Posterior vena cava (tissue), 2 donors: ENCODE data around the gene HMBS. TPM values are rescaled to one million over a fixed set of nuclear protein-coding genes. Genes with fewer than 3 reads are reported as not detected.

Source experiments
- DNase-seq: peaks from one replicate; pipeline ENCODE4 v3.0.0-alpha.2; 2020; ENCODE audit warnings: low spot score
- intact Hi-C, 2 donors: fragments of 100-400 bp; cut with DNase I; formaldehyde crosslinking; loops; one replicate each; pipeline versions ENCODE4 v1.14.1 to v1.14.2; 2022 to 2023
- total RNA-seq, 2 donors: library from RNA; stranded (reverse); fragmentation: NEBNext Ultra II Directional; extraction: Animal tissue kit (Norgen Biotek cat#: 25700); gene quantifications; one replicate each; pipeline ENCODE4 v1.2.1, GENCODE V29; 2021
- donor health status: DM: yes; HTN: yes; CAD: no.
- donor health status: DM: yes; HTN: yes; CAD: no.

HMBS gene
- total RNA-seq, 2 donors from 2014 or later, result 16.8 to 21.1 TPM

DNA sequence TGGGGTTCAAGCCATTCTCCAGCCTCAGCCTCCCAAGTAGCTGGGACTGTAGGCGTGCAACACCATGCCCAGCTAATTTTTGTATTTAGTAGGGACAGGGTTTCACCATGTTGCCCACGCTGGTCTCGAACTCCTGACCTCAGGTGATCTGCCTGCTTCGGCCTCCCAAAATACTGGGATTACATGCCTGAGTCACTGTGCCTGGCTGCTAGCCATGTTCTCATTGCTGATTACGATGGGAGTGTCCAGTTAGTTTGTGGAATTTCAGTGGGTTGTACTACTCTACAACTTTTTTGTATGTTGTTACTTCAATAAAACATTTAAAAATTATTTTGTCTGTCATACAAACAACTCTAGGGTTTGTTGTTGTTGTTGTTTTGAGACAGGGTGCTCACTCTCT, 21.9 kb upstream of the HMBS start:
- intact Hi-C loops, result loop anchor here in 1 of 2 donors (5.0 kb wide), 1 partner anchor 40 kb away; no protein-coding TSS in a partner anchor
- no peak for DNase-seq

DNA sequence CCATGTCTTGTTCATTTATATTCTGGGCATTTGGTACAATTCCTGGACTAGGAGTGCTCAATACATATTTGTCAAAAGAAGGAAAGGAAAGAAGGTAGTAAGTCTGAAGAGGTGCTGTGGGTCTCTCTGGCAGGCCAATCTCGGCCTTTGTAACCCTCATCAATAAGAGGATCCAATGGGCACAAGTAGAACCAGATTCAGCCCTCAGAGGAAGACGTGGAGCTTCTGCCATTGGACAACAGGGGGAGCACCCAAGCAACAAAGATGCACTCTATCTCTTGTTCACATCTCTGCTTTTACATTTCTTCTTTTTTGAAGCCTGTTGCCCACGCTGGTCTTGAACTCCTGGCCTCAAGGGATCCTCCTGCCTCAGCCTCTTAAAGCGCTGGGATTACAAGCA, 19.3 kb upstream of the HMBS start:
- intact Hi-C loops, result no loop called here
- DNase-seq, result no peak

DNA sequence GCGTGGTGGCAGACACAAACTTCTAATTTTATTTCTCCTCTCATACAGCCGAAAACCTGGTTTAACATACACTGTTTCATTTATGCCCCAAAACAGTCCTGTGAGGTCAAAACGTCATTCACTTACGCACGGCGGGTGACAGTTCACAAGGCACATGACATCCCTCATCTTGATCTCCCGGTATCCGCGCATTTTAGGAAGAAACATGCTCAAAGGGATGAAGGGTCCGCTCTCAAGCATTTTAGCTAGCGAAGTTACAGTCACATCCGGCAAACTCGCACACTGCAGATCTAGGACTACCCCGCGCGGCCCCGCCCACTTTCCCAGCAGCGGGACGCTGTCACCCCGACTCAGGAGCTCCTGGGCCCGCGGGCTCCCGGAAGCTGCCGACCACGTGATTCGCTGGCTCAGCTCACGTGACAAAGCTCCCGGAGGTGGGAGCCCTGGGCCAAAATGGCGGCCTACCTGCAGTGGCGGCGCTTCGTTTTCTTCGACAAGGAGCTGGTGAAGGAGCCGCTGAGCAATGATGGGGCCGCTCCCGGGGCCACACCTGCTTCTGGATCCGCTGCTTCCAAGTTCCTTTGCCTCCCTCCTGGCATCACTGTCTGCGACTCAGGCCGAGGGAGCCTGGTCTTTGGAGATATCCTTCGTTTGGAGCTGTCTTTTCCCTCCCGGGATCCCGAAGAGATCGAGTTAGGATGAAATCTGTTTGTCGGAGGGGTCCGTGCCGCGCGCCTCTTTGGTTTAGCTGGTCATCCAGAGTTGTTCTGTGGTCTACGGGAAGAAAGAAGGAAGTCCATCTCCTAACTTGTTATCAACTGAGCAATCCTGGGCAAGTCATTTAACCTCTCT, 17.1 kb upstream of the HMBS start, which contains the start of gene VPS11:
TSS of gene VPS11 (plus strand) at position 448 of the 852 bp plus-strand sequence. CDS start at position 454, 6 bp downstream.
- intact Hi-C loops, result no loop called here
- peak; percentile 99 for DNase-seq

DNA sequence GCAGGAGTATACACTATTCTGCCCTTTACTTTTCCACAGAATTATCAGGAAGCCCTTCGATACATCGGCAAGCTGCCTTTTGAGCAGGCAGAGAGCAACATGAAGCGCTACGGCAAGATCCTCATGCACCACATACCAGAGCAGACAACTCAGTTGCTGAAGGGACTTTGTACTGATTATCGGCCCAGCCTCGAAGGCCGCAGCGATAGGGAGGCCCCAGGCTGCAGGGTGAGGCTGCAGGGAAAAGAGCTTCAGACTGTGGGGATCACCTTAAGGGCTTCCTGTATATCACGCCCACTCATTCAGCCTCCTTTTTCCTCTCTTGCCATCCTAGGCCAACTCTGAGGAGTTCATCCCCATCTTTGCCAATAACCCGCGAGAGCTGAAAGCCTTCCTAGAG, 6.8 kb upstream of the HMBS start:
- peak; percentile 58 for DNase-seq
- intact Hi-C loops, result no loop called here

DNA sequence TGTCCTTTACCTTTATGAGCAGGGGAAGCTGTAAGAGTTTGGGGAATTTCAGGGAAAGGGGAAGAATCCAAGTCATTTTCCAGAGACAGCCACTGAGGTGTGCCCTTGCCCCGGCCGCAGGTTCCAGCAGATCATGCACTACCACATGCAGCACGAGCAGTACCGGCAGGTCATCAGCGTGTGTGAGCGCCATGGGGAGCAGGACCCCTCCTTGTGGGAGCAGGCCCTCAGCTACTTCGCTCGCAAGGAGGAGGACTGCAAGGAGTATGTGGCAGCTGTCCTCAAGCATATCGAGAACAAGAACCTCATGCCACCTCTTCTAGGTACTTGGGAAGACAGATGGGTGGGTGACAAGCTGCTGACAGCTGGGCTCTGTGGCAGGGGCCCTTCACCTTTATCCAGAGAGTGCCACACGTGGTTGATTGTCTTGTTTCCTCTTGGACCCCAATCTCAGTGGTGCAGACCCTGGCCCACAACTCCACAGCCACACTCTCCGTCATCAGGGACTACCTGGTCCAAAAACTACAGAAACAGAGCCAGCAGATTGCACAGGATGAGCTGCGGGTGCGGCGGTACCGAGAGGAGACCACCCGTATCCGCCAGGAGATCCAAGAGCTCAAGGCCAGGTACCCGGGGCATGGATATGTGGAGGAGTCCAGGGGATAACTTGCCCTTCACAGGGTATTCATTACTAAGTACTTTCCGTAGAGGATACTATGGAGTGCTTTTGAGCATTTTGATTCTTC, 5.8 kb upstream of the HMBS start:
- DNase-seq, result peak; percentile 51
- intact Hi-C loops, result no loop called here

DNA sequence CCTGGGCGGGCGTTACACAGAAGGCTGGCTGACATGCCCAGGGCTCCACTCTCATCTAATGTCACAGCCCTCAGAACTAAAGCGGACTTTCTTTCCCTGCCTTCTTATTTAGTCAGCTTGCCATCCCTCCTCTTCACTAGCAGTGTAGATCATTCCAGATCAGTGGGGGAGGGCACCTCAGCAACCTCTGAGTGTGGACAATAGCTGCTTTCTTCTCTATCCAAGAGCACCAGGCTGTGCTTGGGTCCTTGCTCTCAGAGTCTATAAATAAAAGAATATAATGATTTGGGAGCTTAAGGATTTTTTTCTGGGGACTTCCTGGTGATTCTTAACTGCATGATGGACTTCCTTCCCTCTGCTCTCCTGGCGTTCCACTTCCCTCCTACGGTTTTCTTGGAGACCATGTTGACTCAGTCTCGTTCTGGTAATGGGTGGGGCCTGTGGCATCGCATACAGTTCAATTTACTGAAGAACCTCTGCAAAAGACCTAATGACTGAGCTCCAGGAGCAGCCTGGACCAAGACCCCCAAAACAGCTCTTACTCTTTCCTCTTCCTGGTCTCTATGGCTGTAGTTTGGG, 2.9 kb upstream of the HMBS start:
- peak; percentile 31 for DNase-seq
- intact Hi-C loops, result no loop called here

DNA sequence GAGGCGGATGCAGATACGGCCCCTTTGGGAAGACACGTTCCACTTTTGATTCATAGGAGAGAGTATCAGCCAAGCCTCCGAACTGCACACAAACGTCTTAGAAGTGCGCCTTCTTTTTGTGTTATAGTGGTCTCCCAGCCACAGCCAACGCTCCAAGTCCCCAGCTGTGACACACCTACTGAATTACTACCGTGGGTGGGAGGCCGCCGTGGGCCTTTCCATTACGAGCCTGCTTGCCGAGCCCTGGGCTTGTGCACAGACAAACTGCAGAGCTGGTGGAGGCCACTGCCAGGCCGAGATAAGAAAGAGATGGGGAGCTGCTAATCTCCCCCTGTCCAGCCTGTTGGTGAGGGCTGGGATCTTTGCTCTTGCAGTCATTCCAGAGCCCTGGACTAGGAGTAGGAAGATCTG, 761 bp downstream of the HMBS start:
- intact Hi-C loops, result no loop called here
- DNase-seq, result no peak

DNA sequence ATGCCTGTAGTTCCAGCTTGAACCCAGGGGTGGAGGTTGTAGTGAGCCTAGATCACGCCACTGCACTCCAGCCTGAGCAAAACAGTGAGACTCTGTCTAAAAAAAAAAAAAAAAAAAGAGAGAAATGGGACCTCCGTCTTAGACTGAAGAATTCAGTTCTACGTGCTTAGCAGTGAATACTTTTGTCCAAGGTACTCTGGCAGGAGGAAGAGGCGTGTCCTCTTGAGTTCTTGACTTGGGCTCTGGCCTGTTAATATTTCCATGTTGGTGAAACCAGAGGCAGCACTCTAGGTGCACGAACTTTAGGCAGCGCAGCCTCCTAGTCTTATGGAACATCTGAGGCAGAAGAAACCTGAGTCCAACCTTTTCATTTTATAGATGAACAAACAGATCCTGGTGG, 2.4 kb downstream of the HMBS start:
- DNase-seq, result no peak
- intact Hi-C loops, result no loop called here

DNA sequence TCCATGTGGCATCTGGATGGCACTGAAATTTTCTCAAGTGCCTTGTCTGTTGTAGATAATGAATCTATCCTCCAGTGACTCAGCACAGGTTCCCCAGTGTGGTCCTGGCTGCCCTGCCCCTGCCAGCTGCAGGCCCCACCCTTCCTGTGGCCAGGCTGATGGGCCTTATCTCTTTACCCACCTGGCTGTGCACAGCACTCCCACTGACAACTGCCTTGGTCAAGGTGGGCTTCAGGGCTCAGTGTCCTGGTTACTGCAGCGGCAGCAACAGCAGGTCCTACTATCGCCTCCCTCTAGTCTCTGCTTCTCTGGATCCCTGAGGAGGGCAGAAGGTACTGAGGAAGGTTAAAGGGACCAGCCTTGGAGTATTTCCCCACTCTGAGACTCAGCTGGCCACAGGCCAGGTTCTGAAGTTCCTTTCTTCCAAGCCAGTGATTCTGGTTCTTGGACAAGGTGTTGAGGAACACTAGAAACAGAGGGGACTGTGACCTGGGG, 3.1 kb downstream of the HMBS start:
- DNase-seq, result no peak
- intact Hi-C loops, result no loop called here

DNA sequence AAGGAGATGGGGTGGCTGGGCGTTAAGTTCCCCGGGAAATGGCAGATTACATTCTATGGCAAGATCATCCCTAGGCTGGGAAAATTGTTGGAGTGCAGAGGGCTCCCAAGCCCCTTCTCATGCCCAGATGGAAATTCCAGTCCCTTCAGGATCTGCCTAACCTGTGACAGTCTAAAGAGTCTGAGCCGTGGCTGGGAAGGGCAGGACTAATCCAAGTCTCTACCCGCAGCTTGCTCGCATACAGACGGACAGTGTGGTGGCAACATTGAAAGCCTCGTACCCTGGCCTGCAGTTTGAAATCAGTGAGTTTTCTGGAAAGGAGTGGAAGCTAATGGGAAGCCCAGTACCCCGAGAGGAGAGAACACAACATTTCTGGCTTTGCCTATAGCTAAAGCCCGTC, 3.7 kb downstream of the HMBS start:
- intact Hi-C loops, result no loop called here
- DNase-seq, result no peak

DNA sequence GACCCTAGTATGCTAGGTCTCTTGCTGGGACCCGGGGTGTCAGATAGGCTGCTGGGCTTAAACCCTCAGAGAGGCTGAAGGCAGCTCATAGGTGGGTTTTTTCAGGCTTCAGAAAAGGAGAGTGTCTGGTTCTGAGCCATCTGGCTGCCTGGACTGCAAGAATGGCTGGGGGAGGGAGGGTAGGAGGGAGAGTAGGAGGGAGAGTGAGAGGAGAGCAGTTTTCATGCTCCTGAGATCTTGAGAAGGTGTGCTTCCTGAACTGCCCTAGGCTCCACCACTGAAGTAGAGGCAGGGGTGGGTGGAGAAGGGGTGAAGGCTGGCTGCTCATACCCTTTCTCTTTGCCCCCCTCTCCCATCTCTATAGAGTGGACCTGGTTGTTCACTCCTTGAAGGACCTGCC, 4.6 kb downstream of the HMBS start:
- DNase-seq, result no peak
- intact Hi-C loops, result no loop called here

DNA sequence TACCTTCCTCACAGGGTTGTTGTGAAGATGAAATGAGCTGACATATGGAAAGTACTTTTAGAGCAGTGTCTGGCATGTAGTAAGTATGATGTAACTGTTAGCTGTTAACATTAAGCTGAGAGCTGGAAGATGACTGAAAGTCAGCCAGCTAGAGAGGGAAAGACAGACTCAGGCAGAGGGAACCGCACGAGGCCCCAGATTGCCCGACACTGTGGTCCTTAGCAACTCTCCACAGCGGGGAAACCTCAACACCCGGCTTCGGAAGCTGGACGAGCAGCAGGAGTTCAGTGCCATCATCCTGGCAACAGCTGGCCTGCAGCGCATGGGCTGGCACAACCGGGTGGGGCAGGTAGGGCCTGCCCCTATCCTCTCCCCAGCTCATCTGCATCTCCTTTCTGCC, 6.5 kb downstream of the HMBS start:
- intact Hi-C loops, result no loop called here
- no peak for DNase-seq

DNA sequence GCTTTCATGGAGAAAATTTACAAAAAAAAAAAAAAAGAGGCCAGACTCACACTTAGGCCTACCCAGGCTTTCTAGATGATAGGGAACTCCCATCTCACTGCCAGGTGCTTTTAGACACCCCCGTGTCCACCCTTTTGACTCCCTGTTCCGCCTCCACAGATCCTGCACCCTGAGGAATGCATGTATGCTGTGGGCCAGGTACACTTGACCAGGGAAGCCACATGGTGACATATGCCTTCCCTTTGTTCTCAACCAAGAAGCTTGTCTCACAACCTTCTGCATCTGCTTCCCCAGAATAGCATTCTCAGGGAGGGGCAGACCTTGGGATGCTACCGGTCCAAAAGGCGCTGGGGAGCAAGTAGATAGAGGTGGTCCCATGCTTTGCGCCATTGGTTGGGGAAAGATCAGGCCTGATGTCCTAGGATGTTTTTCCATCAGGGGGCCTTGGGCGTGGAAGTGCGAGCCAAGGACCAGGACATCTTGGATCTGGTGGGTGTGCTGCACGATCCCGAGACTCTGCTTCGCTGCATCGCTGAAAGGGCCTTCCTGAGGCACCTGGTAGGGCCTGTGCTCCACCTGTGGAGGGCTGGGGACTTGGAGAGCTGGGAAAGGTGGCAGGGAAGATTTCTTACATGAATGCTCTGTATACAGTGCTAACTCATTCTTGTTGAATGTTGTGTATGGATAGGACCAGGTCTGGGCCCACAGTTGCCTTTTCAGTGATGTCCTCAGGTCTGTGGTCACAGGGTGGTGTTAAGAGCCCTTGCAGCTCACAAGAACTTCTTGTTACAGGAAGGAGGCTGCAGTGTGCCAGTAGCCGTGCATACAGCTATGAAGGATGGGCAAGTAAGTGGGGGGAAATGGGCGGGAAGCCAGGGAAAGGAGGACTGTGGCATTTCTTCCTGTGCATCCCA, 7.5 kb downstream of the HMBS start:
- intact Hi-C loops, result no loop called here
- DNase-seq, result no peak

DNA sequence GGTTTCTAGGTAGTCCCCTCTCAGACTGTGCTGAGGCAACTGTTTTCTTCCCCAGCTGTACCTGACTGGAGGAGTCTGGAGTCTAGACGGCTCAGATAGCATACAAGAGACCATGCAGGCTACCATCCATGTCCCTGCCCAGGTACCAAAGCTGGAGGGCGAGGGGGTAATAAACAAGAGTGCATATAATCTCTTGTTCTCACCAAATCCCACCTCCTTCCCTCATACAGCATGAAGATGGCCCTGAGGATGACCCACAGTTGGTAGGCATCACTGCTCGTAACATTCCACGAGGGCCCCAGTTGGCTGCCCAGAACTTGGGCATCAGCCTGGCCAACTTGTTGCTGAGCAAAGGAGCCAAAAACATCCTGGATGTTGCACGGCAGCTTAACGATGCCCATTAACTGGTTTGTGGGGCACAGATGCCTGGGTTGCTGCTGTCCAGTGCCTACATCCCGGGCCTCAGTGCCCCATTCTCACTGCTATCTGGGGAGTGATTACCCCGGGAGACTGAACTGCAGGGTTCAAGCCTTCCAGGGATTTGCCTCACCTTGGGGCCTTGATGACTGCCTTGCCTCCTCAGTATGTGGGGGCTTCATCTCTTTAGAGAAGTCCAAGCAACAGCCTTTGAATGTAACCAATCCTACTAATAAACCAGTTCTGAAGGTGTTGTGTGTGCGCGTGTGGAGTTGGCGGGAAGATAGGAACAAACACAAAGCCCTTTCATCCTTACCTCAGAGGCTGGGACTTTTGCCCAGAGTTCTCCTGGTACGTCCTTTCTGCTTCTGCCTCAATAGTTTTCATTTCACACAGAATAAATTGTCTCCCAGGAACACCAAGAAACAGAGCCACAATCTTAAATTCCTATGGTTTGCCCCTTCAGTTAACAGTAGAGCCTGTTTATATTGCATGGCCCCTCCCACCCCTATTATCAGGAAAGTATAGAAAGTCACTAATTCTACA, 8.5 kb downstream of the HMBS start:
- intact Hi-C loops, result no loop called here

DNA sequence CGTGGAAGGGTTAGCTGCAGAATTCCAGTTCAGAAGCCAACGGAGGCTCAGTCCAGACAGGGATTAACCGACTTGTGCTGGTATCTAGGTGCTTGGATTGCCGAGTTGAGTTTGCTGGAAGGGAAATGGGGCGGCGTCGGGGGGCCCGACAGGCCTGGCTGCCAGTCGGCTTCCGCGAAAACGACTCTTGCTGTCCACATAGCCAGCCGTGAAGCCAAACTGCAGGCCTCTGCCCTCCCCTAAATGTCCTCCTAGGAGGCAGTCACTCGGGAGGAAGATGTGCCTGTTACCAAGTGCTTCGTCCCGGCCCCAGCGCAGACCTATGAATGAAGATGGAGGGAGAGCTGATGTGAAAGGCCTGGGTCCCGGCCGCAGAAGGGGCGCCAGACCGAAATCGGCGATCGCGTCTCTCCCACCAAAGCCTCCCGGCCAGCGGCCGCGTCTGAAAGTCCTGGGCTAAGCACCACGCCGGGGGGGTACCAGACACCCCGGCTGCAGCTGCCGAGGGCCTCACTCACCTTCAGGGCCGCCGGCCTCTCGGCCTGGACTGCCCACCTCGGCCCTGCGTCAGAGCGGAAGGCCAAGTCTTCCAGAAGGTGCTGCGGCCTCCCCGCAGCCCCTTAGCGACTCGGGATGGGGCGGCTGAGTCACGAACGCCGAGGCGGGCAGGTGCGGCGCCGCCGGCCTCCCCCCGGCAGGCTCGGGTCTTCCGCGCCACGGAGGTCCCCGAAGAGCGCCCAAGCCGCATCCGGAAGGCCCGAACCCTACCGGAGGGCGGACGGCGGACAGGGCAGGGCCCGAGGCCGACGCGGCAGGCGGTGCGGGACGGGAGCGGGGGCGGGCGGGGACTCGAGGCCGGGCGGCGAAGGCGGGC, 9.5 kb downstream of the HMBS start:
- intact Hi-C loops, result no loop called here
- peak; percentile 84 for DNase-seq

More for the DNA sequence above, 8.5 kb downstream of the HMBS start:
- DNase-seq, result no peak

DNA sequence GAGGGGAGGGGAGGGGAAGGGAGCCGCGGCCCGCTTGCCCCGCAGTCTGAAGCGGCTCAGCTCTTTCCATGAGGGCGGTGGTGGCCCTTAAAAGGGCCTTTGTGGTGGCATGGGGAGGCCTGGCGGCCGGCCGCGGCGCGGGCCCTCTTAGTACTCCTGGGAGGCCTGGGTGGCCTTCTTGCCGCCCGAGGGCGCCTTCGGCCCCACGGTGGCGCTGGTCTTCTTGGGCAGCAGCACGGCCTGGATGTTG, 10.1 kb downstream of the HMBS start:
- intact Hi-C loops, result no loop called here
- peak; percentile 95 for DNase-seq
